Hypothalamus (tissue), 51 donors: Measurements from ENCODE around the gene NUDT7.

ENCODE experiments used
- DNase-seq, 51 donors: peaks; one replicate each; lab custom pipeline; 2025; lab: John Stamatoyannopoulos, UW

The NUDT7 gene

GRCh38 chr16:77723108-77723514 is 797 bp downstream of the NUDT7 start:
- DNase-seq = peak in 26 of 51 donors; percentile 4 to 54 (median 25)

- no peak for DNase-seq
Measured at GRCh38 chr16:77724174-77724573, 1.9 kb downstream of the NUDT7 start.

GRCh38 chr16:77729951-77730350 is 7.6 kb downstream of the NUDT7 start:
- DNase-seq = no peak

- no peak for DNase-seq
Measured at GRCh38 chr16:77732241-77732946, 10.1 kb downstream of the NUDT7 start.

- no peak for DNase-seq
Measured at GRCh38 chr16:77736879-77737278, 14.6 kb downstream of the NUDT7 start.

GRCh38 chr16:77738706-77739558 is 16.6 kb downstream of the NUDT7 start:
- no peak for DNase-seq

GRCh38 chr16:77739559-77739892 is 17.2 kb downstream of the NUDT7 start:
- no peak for DNase-seq

GRCh38 chr16:77744141-77744540 is 21.8 kb downstream of the NUDT7 start:
- DNase-seq = no peak

GRCh38 chr16:77745972-77746371 is 23.7 kb downstream of the NUDT7 start:
- no peak for DNase-seq

- DNase-seq = no peak
Measured at GRCh38 chr16:77748421-77749005, 26.2 kb downstream of the NUDT7 start.

- DNase-seq = no peak
Measured at GRCh38 chr16:77749415-77749814, 27.1 kb downstream of the NUDT7 start.

- DNase-seq = peak in 1 of 51 donors; percentile 0
Measured at GRCh38 chr16:77758046-77758445, 35.7 kb downstream of the NUDT7 start.

- DNase-seq = no peak
Measured at GRCh38 chr16:77758508-77758907, 36.2 kb downstream of the NUDT7 start.

- no peak for DNase-seq
Measured at GRCh38 chr16:77759201-77759600, 36.9 kb downstream of the NUDT7 start.

- DNase-seq = no peak
Measured at GRCh38 chr16:77759821-77760220, 37.5 kb downstream of the NUDT7 start.

GRCh38 chr16:77760800-77761199 is 38.5 kb downstream of the NUDT7 start:
- DNase-seq = no peak

GRCh38 chr16:77761204-77761603 is 38.9 kb downstream of the NUDT7 start:
- DNase-seq = no peak

- DNase-seq = no peak
Measured at GRCh38 chr16:77762262-77762661, 39.9 kb downstream of the NUDT7 start.

GRCh38 chr16:77763994-77764393 is 41.7 kb downstream of the NUDT7 start:
- DNase-seq = no peak

GRCh38 chr16:77767211-77767610 is 44.9 kb downstream of the NUDT7 start:
- no peak for DNase-seq

GRCh38 chr16:77767826-77768225 is 45.5 kb downstream of the NUDT7 start:
- no peak for DNase-seq
